HepG2 (cell line): ENCODE data around the gene STK10. TPM values are rescaled to one million over a fixed set of nuclear protein-coding genes. Genes with fewer than 3 reads are reported as not detected.
A peak's percentile ranks its signal among the peaks of the same experiment; 100 is the strongest.

ENCODE experiments used
- EP300 ChIP-seq, 3 experiments: sonication (generic) in 1 of 3; formaldehyde crosslinking in 1 of 3; IDR thresholded peaks; 2 replicates each; pipeline versions ENCODE4 v1.5.1 to v1.6.1; 2011 to 2020; ENCODE audit warnings: low read depth in 2 of 3, low read length in 2 of 3, borderline replicate concordance in 1 of 3, improper control_type of control experiment in 1 of 3, mild to moderate bottlenecking in 1 of 3, missing genetic modification reagents in 1 of 3, moderate library complexity in 1 of 3
- GABPA ChIP-seq, 2 experiments: IDR thresholded peaks; 2 replicates each; pipeline ENCODE4 v1.6.1; 2011 to 2016; ENCODE audit warnings: low read depth in 2 of 2, low read length in 1 of 2, missing biosample characterization in 1 of 2, missing genetic modification characterization in 1 of 2
- JUND ChIP-seq: sonication (generic); formaldehyde crosslinking; IDR thresholded peaks from 2 replicates; pipeline ENCODE4 v1.8.0; 2022; ENCODE audit warnings: mild to moderate bottlenecking, missing genetic modification reagents
- KMT2B ChIP-seq: IDR thresholded peaks from 2 replicates; pipeline ENCODE4 v1.6.1; 2016; ENCODE audit warnings: missing genetic modification reagents, missing compliant biosample characterization
- PHF8 ChIP-seq: sonication (generic); formaldehyde crosslinking; IDR thresholded peaks from 2 replicates; pipeline ENCODE4 v1.5.0; 2020; ENCODE audit warnings: missing genetic modification reagents
- POLR2AphosphoS5 ChIP-seq: IDR thresholded peaks from 2 replicates; pipeline ENCODE4 v1.6.1; 2012; ENCODE audit warnings: low read depth, low read length
- SIN3B ChIP-seq: fragments of 150-350 bp; IDR thresholded peaks from 2 replicates; pipeline ENCODE4 v1.6.1; 2014; ENCODE audit warnings: low read length
- SOX13 ChIP-seq, 3 experiments: fragments of 450-650 bp in 1 of 3; sonication (generic) in 1 of 3; formaldehyde crosslinking in 1 of 3; IDR thresholded peaks in 2 of 3; conservative IDR thresholded peaks in 1 of 3; 2 replicates each; pipeline versions ENCODE4 v1.5.0 to v1.6.1; 2016 to 2020; ENCODE audit warnings: antibody characterized with exemption in 1 of 3, mild to moderate bottlenecking in 1 of 3, missing compliant biosample characterization in 1 of 3, missing genetic modification reagents in 1 of 3, moderate library complexity in 1 of 3
- SRSF4 ChIP-seq: fragments of 200-400 bp; formaldehyde crosslinking; IDR thresholded peaks from one replicate; pipeline ENCODE4 v1.6.1; 2018; ENCODE audit warnings: mild to moderate bottlenecking, low read depth, low read length, moderate library complexity; ENCODE audit not compliant: poor library complexity, severe bottlenecking
- TEAD3 ChIP-seq: optimal IDR thresholded peaks from 2 replicates; pipeline ENCODE3; 2016; ENCODE audit warnings: borderline replicate concordance
- TP53 ChIP-seq: sonication (generic); formaldehyde crosslinking; conservative IDR thresholded peaks from 2 replicates; pipeline ENCODE4 v1.4.0; 2020; ENCODE audit warnings: missing genetic modification reagents
- TSC22D2 ChIP-seq: sonication (generic); formaldehyde crosslinking; IDR thresholded peaks from 2 replicates; pipeline ENCODE4 v1.5.1; 2020; ENCODE audit warnings: missing genetic modification reagents, mild to moderate bottlenecking, borderline replicate concordance
- ZNF124 ChIP-seq: sonication (generic); formaldehyde crosslinking; IDR thresholded peaks from 2 replicates; pipeline ENCODE4 v1.4.0; 2020; ENCODE audit warnings: missing genetic modification reagents
- ZNF256 ChIP-seq: sonication (generic); formaldehyde crosslinking; conservative IDR thresholded peaks from 2 replicates; pipeline ENCODE4 v1.4.0; 2020; ENCODE audit warnings: missing genetic modification reagents
- ZNF616 ChIP-seq: sonication (generic); formaldehyde crosslinking; IDR thresholded peaks from 2 replicates; pipeline ENCODE4 v1.5.0; 2020; ENCODE audit warnings: low read depth, mild to moderate bottlenecking, missing genetic modification reagents
- polyA plus RNA-seq, 8 experiments: library from polyadenylated mRNA; depleted of rRNA in 3 of 8; stranded (reverse) in 7 of 8; unstranded in 1 of 8; fragments of >200 nt; fragmentation: Illumina TruSeq in 4 of 8; extraction: Trizol in 4 of 8; gene quantifications; 2 replicates each; pipeline versions ENCODE4 v1.2.1 to v1.2.3, GENCODE V29; 2011 to 2016; ENCODE audit warnings: low read depth in 4 of 8, missing spikeins in 1 of 8, mixed read lengths in 1 of 8; ENCODE audit not compliant: insufficient read depth in 1 of 8
- total RNA-seq, 5 experiments: library from RNA; depleted of rRNA; stranded (reverse); fragments of >200 nt; fragmentation: Illumina TruSeq; extraction: Trizol; gene quantifications; 2 replicates each; pipeline ENCODE4 v1.2.3, GENCODE V29; 2016; ENCODE audit warnings: low read depth in 1 of 5
- TF ChIP-seq, protein P1 (sequence below): sonication (generic); formaldehyde crosslinking; IDR thresholded peaks from 2 replicates; pipeline ENCODE4 v1.4.0; 2020; ENCODE audit warnings: missing genetic modification reagents
- TF ChIP-seq, protein P2 (sequence below): IDR thresholded peaks from 2 replicates; pipeline ENCODE4 v1.6.1; 2016; ENCODE audit warnings: low read depth, control low read depth
- TF ChIP-seq, protein P3 (sequence below): sonication (generic); formaldehyde crosslinking; IDR thresholded peaks from 2 replicates; pipeline ENCODE4 v1.5.0; 2020; ENCODE audit warnings: mild to moderate bottlenecking, missing genetic modification reagents, moderate library complexity
- TF ChIP-seq, protein P4 (sequence below): IDR thresholded peaks from 2 replicates; pipeline ENCODE4 v1.6.1; 2016; ENCODE audit warnings: control low read depth

Gene STK10
- total and polyA plus RNA-seq, 2 of the 13 experiments (the other 11 are each of a cell fraction or from before 2014, with no cell fraction given): 7.0 to 7.2 TPM

DNA sequence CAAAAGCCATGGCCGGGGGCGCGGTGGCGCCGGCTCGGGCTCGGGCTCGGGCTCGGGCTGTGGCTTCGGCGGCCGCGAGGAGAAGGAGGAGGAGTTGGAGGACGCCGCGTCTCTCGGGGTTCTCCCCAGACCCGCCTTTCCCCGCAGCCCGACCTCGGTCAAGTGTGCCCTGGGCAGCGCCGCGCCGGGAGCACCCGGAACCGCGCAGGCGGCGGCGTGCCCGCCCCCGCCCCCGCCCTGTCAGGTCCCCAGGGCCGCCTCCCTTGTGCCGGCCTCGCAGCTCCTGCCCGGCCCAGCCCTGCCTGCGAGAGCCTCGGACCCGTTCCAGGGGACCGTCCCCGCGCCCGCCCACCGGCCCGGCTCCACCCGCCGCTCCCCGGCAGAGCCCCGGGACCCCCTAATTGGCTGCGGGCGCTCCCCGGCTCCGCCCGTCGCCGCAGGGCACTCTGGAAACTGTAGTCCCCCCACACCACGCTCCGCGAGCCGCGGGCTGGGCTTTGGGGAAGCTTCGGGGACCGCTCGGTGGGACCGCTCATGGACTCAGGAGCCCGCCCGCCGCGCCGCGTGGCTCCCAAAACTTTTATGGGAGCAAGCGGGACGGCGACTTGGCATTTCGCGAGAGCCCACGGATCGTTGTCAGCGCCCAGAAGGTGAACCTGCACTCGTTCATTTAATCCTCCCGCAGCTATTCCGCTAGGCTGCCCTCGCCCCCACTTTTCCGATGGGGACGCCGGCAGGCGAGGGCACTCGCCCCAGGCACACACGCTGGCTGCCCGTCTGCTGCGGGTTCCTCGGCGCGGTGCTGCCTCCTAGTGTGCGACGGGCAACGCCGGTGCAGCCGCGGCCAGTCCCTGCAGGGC is at the start of gene STK10 (continued):
- TF ChIP-seq, protein P1, sequence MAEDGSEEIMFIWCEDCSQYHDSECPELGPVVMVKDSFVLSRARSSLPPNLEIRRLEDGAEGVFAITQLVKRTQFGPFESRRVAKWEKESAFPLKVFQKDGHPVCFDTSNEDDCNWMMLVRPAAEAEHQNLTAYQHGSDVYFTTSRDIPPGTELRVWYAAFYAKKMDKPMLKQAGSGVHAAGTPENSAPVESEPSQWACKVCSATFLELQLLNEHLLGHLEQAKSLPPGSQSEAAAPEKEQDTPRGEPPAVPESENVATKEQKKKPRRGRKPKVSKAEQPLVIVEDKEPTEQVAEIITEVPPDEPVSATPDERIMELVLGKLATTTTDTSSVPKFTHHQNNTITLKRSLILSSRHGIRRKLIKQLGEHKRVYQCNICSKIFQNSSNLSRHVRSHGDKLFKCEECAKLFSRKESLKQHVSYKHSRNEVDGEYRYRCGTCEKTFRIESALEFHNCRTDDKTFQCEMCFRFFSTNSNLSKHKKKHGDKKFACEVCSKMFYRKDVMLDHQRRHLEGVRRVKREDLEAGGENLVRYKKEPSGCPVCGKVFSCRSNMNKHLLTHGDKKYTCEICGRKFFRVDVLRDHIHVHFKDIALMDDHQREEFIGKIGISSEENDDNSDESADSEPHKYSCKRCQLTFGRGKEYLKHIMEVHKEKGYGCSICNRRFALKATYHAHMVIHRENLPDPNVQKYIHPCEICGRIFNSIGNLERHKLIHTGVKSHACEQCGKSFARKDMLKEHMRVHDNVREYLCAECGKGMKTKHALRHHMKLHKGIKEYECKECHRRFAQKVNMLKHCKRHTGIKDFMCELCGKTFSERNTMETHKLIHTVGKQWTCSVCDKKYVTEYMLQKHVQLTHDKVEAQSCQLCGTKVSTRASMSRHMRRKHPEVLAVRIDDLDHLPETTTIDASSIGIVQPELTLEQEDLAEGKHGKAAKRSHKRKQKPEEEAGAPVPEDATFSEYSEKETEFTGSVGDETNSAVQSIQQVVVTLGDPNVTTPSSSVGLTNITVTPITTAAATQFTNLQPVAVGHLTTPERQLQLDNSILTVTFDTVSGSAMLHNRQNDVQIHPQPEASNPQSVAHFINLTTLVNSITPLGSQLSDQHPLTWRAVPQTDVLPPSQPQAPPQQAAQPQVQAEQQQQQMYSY (CRISPR knock-in tag): no peak
- TF ChIP-seq JUND (CRISPR knock-in tag) (no peak), ZNF256 (CRISPR knock-in tag) (0 out of 2 replicates have a peak, but pooled peaks have one; percentile 37), GABPA (IDR thresholded peaks at IDR 0.05; ENCODE audit: low read depth, low read length) (no peak), GABPA (CRISPR knock-in tag; IDR thresholded peaks at IDR 0.05; ENCODE audit: low read depth) (0 out of 2 replicates have a peak, but pooled peaks have one; percentile 32), SRSF4 (no peak), KMT2B (CRISPR knock-in tag) (no peak), PHF8 (CRISPR knock-in tag) (peak; percentile 65), TP53 (CRISPR knock-in tag) (peak; percentile 61; the same call in 1 of the 2 replicates), ZNF616 (no peak), ZNF124 (0 out of 2 replicates have a peak, but pooled peaks have one; percentile 83), EP300 (IDR thresholded peaks at IDR 0.05; ENCODE audit: low read depth in 2 of 2, low read length in 2 of 2) (no peak; a peak in 2 of 4 replicates), EP300 (CRISPR knock-in tag; IDR thresholded peaks at IDR 0.05; ENCODE audit: borderline replicate concordance) (no peak), POLR2AphosphoS5 (no peak), TSC22D2 (no peak), SIN3B (no peak), SOX13 (IDR thresholded peaks at IDR 0.05) (no peak), SOX13 (CRISPR knock-in tag; conservative IDR thresholded peaks at IDR 0.05 in 1 of 2, IDR thresholded peaks at IDR 0.05 in 1 of 2) (0 out of 4 replicates have a peak, but pooled peaks of 1 of the 2 experiments have one; percentile 7), TEAD3 (CRISPR knock-in tag) (peak; percentile 40)
- TF ChIP-seq, protein P2, sequence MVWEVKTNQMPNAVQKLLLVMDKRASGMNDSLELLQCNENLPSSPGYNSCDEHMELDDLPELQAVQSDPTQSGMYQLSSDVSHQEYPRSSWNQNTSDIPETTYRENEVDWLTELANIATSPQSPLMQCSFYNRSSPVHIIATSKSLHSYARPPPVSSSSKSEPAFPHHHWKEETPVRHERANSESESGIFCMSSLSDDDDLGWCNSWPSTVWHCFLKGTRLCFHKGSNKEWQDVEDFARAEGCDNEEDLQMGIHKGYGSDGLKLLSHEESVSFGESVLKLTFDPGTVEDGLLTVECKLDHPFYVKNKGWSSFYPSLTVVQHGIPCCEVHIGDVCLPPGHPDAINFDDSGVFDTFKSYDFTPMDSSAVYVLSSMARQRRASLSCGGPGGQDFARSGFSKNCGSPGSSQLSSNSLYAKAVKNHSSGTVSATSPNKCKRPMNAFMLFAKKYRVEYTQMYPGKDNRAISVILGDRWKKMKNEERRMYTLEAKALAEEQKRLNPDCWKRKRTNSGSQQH: peak; percentile 80; the same call in 1 of the 2 replicates
- TF ChIP-seq, protein P3, sequence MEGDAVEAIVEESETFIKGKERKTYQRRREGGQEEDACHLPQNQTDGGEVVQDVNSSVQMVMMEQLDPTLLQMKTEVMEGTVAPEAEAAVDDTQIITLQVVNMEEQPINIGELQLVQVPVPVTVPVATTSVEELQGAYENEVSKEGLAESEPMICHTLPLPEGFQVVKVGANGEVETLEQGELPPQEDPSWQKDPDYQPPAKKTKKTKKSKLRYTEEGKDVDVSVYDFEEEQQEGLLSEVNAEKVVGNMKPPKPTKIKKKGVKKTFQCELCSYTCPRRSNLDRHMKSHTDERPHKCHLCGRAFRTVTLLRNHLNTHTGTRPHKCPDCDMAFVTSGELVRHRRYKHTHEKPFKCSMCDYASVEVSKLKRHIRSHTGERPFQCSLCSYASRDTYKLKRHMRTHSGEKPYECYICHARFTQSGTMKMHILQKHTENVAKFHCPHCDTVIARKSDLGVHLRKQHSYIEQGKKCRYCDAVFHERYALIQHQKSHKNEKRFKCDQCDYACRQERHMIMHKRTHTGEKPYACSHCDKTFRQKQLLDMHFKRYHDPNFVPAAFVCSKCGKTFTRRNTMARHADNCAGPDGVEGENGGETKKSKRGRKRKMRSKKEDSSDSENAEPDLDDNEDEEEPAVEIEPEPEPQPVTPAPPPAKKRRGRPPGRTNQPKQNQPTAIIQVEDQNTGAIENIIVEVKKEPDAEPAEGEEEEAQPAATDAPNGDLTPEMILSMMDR (CRISPR knock-in tag): peak; percentile 99
- TF ChIP-seq, protein P4, sequence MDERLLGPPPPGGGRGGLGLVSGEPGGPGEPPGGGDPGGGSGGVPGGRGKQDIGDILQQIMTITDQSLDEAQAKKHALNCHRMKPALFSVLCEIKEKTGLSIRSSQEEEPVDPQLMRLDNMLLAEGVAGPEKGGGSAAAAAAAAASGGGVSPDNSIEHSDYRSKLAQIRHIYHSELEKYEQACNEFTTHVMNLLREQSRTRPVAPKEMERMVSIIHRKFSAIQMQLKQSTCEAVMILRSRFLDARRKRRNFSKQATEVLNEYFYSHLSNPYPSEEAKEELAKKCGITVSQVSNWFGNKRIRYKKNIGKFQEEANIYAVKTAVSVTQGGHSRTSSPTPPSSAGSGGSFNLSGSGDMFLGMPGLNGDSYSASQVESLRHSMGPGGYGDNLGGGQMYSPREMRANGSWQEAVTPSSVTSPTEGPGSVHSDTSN (CRISPR knock-in tag): no peak
